ENCODE data around the gene C4orf33. TPM values are rescaled to one million over a fixed set of nuclear protein-coding genes. Genes with fewer than 3 reads are reported as not detected.

C4orf33 gene
- total RNA-seq, 1 donor from 2014 or later = 6.6 TPM

DNA sequence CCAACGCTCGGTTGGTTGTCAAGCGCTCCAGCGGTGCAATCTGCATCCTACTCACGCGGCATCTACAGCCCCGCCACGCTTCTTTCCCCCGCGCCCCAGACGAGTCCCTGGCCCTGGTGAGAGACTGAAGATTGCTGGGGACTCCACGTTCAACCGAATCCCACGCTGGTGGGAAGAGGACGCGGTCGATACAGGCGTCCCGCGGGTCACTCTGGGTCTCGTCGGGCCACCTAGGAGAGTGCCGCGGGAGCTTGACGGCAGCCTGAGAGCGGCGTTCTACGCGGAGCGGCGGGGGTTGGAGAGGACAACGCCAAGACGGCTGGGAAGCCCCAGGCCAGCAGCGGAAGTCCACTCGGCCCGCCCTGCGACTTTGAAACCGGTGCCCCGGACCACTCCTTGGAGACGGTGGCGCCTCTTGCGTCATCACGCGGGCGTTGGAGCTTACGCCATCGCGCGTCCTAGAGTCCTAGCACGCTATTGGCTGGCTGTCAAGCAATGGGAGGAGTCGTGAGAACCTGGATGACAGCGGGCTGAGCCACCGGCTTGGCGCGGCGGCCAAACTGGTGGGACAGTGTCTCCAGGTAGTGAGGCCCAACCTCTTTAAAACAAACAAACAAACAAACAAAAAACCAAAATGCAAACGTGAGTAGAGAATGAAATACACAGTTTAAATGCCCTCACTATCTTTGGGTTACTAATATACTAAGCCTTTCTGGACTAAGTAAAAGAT lies 2.6 kb upstream of the C4orf33 start, which contains the start of gene SCLT1:
SCLT1 (minus strand) TSS at position 349 of the 730 bp plus-strand sequence. CDS start 436 bp downstream, outside the sequence.
- no peak for TF ChIP-seq CTCF (IDR thresholded peaks at IDR 0.05; ENCODE audit: insufficient read depth, low read length, severe bottlenecking)
- H3K36me3 ChIP-seq (ENCODE audit: control insufficient read depth, insufficient read depth, low read length) = no peaks in the 10 kb centered on the region
- H3K27me3 ChIP-seq (ENCODE audit: control insufficient read depth, insufficient read depth, low read length) = no peaks in the 10 kb centered on the region
- FAIRE-seq (peak; percentile 55), DNase-seq (ENCODE audit: low read depth) (peak; percentile 95)
- peak within 1 kb of the TSS; percentile 97 for H3K4me3 ChIP-seq (ENCODE audit: low read depth, low read length)

DNA sequence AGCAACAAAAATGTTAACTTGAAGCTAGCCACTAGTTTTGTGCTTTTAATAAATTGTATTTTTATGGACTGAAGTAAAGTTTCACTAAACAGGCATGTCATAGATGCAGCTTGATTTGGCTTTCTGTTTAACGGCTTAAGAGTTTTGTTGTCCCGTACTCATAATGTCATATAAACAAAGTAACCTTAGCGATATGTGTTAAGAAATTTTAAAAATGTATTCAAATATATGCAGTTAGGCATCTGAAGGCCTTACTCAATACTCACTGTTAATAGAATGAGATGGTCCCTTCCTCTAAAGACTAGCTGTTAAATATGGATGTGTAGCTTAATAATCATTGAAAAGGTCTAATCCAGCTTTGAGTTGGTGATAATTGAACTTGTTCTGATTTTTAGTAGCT lies 1.6 kb upstream of the C4orf33 start:
- Histone ChIP-seq H3K27me3 (ENCODE audit: control insufficient read depth, insufficient read depth, low read length) (no peaks in the 10 kb centered on the region), H3K36me3 (ENCODE audit: control insufficient read depth, insufficient read depth, low read length) (no peaks in the 10 kb centered on the region), H3K4me3 (ENCODE audit: low read depth, low read length) (no peak overlapping the region)
- no peak for DNase-seq (ENCODE audit: low read depth)
- no peak for TF ChIP-seq CTCF (IDR thresholded peaks at IDR 0.05; ENCODE audit: insufficient read depth, low read length, severe bottlenecking)
- no peak for FAIRE-seq

DNA sequence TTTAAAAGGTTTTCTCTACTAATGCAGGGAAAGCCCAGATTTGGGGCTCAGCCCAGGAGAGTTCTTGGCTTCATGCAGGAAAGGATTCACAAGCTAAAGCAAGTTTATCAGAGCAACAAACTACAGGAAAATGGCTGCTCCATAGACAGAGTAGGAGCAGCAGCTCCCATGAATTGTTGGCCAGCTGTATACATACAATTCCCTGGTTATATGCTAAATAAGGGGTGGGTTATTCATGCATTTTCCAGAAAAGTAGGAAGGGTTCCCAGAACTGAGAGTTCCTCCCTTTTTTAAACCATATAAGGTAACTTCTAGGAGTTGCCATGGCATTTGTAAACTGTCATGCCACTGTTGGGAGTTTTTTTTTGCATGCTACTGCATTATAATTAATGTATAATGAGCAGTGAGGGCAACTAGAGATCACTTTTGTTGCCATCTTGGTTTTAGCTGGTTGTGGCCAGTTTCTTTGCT lies 2.6 kb downstream of the C4orf33 start:
- FAIRE-seq (no peak), DNase-seq (ENCODE audit: low read depth) (no peak)
- no peaks in the 10 kb centered on the region for H3K27me3 ChIP-seq (ENCODE audit: control insufficient read depth, insufficient read depth, low read length)
- no peak for TF ChIP-seq CTCF (IDR thresholded peaks at IDR 0.05; ENCODE audit: insufficient read depth, low read length, severe bottlenecking)
- H3K4me3 ChIP-seq (ENCODE audit: low read depth, low read length) = no peak overlapping the region
- H3K36me3 ChIP-seq (ENCODE audit: control insufficient read depth, insufficient read depth, low read length) = no peaks in the 10 kb centered on the region

GRCh38 chr4:129109965-129110824 lies 14.2 kb downstream of the C4orf33 start:
- DNase-seq (ENCODE audit: low read depth) = no peak
- no peaks in the 10 kb centered on the region for H3K36me3 ChIP-seq (ENCODE audit: control insufficient read depth, insufficient read depth, low read length)
- FAIRE-seq = peak; percentile 36
- H3K4me3 ChIP-seq (ENCODE audit: low read depth, low read length) = no peak overlapping the region
- TF ChIP-seq CTCF (IDR thresholded peaks at IDR 0.05; ENCODE audit: insufficient read depth, low read length, severe bottlenecking) = no peak
- H3K27me3 ChIP-seq (ENCODE audit: control insufficient read depth, insufficient read depth, low read length) = no peaks in the 10 kb centered on the region

- FAIRE-seq (no peak), DNase-seq (ENCODE audit: low read depth) (no peak)
- no peak overlapping the region for H3K4me3 ChIP-seq (ENCODE audit: low read depth, low read length)
- H3K27me3 ChIP-seq (ENCODE audit: control insufficient read depth, insufficient read depth, low read length) = no peaks in the 10 kb centered on the region
- H3K36me3 ChIP-seq (ENCODE audit: control insufficient read depth, insufficient read depth, low read length) = no peaks in the 10 kb centered on the region
- no peak for TF ChIP-seq CTCF (IDR thresholded peaks at IDR 0.05; ENCODE audit: insufficient read depth, low read length, severe bottlenecking)
Observed at GRCh38 chr4:129110931-129111330, 15.0 kb downstream of the C4orf33 start.

Measured in bronchial epithelial cell (primary cell).